ENCODE results near the gene TNXB.

Gene TNXB, protein sequence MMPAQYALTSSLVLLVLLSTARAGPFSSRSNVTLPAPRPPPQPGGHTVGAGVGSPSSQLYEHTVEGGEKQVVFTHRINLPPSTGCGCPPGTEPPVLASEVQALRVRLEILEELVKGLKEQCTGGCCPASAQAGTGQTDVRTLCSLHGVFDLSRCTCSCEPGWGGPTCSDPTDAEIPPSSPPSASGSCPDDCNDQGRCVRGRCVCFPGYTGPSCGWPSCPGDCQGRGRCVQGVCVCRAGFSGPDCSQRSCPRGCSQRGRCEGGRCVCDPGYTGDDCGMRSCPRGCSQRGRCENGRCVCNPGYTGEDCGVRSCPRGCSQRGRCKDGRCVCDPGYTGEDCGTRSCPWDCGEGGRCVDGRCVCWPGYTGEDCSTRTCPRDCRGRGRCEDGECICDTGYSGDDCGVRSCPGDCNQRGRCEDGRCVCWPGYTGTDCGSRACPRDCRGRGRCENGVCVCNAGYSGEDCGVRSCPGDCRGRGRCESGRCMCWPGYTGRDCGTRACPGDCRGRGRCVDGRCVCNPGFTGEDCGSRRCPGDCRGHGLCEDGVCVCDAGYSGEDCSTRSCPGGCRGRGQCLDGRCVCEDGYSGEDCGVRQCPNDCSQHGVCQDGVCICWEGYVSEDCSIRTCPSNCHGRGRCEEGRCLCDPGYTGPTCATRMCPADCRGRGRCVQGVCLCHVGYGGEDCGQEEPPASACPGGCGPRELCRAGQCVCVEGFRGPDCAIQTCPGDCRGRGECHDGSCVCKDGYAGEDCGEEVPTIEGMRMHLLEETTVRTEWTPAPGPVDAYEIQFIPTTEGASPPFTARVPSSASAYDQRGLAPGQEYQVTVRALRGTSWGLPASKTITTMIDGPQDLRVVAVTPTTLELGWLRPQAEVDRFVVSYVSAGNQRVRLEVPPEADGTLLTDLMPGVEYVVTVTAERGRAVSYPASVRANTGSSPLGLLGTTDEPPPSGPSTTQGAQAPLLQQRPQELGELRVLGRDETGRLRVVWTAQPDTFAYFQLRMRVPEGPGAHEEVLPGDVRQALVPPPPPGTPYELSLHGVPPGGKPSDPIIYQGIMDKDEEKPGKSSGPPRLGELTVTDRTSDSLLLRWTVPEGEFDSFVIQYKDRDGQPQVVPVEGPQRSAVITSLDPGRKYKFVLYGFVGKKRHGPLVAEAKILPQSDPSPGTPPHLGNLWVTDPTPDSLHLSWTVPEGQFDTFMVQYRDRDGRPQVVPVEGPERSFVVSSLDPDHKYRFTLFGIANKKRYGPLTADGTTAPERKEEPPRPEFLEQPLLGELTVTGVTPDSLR (N-terminal part only)

DNA sequence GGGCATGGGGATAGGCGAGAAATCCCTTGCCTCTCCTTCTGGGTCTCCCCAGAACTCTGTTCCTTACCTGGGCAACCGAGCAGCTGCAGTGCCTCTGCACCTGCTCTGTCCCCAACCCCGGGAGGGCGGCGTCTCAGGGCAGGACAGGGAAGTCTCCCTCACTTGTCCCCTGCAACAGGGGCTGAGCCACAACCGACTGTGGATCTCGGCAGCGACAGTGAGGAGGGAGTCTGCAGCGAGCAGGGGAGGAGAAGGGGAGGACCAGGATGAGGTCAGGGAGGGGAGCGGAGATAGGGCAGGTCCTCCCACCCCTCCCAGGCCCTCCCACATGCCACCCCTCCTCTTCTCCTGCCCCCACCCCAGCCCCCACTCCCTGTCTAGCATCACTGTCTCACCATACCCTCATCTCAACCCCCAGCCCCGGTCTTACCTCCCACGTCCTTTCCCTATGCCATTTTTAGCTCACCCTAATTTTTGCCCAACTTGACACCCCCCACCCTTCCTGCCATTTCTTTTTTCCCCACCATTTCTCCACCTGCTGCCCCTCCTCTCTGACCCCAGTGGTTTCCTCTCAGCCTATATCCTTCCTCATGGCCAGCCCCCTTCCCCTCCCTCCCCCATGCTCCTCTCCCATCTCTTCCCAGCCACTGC lies at the start of gene TNXB:
TNXB (minus strand) TSS at position 225 of the 651 bp plus-strand sequence. CDS start 11,140 bp downstream, outside the sequence.
- DNase-seq, result no peak

GRCh38 chr6:32158052-32158451 lies 48.9 kb upstream of the TNXB start:
- DNase-seq, result no peak

GRCh38 chr6:32156891-32157290 lies 47.8 kb upstream of the TNXB start:
- DNase-seq, result no peak

DNA sequence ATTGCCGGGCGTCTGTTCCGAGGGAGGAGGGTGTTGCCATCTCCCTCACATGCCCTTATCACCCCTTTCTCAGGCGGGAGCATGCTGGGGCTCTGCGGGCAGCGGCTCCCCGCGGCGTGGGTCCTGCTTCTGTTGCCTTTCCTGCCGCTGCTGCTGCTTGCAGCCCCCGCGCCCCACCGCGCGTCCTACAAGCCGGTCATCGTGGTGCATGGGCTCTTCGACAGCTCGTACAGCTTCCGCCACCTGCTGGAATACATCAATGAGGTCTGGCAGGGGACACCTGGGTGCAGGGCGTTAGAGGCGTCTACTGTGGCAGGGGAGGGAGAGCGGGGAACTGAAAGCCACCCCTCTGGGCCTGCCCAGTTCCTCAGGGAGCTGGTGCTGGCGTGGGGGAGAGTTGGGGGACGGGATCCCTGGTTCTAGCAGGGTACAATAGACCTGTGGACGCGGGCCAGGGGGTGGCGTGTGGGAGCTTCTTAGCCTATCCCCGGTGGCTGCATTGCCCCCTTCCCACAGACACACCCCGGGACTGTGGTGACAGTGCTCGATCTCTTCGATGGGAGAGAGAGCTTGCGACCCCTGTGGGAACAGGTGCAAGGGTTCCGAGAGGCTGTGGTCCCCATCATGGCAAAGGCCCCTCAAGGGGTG lies 45.5 kb upstream of the TNXB start:
- DNase-seq, result peak; percentile 29

DNA sequence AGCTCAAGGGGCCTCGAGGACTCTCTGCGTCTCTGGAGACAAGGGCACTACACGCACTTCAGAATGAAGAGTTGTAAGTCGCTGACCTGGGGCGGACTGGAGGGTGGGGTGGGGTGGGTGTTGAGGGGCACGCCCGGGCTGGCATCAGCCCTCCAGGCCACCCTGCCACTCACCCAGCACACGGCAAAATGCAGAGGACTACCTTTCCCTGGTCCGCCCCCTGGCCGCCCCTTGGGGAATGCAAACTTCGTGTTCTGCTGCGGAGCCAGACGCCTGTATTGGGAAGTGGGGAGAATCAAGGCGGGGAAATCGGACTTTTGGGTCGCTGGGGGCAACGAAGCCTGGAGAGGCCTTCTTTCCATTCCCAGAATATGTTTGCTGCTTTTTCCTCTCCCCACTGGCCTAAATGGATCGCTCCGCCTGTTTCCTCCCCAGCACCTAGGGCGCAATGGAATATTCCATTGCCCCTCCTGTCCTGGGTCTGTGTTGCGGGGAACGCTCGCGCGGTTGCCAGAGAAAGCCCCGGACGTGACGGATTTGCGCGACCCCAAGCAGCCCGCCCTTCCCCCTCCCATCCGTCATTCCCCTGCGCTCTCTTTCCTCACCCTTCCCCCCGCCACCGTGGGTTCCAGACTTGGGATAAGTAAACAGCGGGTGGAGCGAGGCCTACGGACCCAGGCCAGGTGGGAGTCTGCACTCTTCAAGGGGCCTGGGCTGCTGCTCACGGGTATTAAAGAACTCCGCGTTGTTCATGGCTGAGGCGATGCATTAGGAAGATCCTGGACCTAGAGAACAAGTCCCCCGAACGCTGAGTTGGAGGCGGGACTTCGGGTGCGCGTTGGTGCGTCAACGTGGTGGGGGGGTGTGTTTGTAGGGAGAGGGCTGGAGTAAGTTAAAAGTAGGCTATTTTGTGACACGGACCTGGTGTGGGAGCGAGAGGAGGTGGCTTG lies 44.7 kb upstream of the TNXB start, which contains the start of gene PPT2:
PPT2 (plus strand) TSS at position 578 of the 950 bp plus-strand sequence. CDS start 454 bp downstream, outside the sequence.
- peak; percentile 38 for DNase-seq

DNA sequence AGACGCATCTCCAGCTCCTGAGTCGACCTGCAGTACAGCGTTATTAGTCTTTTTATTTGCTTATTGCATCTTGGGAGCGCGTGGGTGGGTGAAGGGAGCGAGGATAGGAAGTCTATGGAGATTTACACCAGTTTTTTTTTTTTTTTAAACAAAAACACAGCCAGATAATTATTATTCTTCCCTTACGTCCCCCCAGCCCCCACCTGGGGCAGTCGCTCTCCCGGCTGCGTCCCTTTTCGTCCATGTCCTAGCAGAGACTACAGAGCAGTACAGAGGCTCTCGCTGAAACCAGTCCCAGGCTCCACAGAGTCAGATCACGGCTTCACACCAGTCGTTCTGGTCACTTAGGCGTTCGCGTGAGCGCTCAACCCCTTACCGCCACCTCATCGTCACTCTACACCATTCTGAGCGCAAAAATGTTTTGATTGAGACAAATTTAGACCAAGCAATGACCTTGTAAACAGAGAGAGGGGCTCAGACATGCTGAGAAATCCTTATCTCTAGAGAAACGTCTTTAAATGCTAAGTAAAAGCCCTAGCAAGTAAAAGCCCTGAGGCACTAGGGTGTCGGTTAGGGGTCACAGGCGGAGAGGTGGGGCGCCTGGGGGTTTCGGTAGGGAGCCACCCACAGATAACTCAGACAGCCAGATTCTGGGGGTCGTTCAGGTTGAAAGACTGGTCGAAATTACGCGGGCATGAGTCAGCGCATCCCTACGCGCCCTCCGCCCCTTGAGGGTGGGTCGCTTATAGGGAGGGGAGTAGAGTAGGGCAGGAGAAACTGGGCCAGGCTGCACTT lies 43.8 kb upstream of the TNXB start:
- DNase-seq, result no peak

- no peak for DNase-seq
Observed at GRCh38 chr6:32151863-32152768, 43.0 kb upstream of the TNXB start, which contains the start of gene PRRT1. PRRT1 (minus strand) TSS chr6:32151939; CDS start chr6:32151827, 112 bp downstream.

DNA sequence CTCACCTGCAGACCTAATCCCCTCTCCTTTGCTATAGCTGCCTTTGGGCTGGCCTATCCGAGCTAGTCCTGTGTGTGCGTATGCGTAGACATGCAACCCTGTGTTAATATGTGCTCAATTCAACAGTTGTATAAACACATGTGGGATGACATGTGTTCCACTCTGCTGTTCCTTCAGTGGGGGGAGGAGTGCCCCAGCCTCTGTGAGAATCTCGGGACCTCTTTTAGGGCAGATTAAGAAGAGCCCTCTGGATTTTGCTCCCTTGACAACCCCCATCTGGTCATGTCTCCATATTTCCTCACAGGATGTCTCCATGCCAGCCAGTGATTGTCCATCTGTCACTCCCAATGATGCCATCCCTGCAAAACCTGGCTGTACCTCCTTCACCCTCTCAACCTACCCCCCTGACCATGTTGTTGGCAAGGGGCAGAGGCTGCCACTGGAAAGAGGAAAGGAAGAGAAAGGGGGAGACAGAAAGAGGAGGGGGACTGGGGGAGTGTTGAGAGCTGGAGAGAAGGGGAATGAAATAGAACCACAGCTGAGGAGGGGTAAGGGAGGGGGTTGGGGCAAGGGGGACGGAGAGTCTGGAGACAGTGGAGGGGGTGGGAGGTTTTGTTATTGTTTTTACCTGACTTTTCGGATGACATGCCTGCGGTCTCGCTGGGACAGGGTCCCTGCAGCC lies 42.2 kb upstream of the TNXB start:
- DNase-seq, result no peak

DNA sequence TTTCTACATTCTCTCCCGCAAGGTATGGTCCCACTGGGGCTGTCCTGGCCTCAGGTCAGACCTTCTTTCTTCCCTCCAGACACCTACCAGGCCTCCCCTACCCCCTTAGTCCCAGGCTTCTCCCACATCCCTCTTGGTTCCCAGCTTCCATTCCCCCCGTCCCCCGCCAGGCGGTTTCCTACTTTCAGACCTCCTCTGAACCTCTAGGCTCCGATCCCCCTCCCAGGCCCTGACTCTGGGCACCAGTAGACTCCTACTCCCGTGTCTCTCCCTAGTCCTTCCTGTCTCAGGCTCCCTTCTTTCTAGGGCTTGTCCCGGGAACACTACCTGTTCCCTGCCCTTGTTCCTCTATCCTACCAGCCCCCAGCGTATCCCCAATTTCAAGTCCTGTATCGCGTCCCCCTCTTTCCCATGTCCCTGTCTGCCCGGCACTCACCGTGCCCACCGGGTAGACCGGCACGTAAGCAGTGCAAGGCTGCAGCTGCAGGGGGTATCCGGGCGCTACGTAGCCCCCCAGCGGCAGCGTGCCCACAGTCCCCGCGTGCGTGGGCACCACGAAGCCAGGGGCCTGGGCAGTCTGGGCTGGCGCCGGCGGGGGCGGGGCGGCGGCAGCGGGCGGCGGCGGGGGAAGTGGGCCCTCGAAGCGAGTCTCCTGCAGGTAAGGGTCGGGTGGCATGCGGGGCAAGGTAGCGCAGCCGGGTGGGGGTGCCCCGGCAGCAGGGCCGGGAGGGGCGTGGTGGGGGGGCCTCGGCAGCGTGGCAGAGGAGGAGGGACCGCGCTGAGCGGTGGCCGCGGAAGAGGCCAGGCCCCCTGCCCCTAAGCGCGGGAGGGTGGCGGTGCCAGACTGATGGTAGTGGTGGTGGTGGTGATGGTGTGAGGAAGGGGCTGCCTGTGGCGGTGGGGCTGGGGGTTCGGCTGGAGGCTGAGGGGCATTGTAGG lies 41.1 kb upstream of the TNXB start:
- DNase-seq, result no peak

- no peak for DNase-seq
Observed at GRCh38 chr6:32149092-32149755, 40.1 kb upstream of the TNXB start.

- no peak for DNase-seq
Observed at GRCh38 chr6:32148289-32149091, 39.4 kb upstream of the TNXB start.

DNA sequence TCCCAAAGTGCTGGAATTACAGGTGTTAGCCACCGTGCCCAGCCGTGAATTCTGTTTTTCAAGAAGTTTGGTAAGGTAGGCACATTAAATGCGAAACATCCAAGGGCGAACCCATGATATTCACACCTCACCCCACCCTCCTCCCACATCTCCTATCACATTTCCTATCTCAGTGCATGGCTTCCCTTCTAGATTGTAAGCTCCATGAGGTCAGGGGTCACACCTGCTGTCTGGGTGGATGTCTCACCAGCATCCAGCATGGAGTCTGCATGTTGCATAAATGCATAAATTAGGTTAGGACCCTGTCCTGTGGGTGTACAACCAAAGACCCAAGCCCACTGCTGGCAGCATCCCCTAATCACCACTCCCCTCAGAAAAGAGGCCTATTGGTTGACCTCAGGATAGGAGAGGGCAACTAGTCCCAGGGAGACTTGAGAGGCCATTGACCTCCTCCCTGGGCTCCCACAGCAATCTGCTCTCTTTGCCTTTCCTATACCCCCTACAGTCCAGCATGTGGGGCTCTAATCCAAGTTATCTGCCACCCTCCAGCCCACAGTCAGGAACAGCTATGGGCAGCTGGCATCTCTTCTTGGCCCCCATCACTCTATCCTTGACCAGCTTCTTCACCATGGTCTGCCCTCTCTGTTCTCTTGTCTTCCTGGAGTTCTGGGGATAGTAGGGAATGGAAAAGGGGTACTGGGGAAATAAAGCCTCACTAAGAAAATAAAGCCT lies 38.4 kb upstream of the TNXB start:
- DNase-seq, result no peak

DNA sequence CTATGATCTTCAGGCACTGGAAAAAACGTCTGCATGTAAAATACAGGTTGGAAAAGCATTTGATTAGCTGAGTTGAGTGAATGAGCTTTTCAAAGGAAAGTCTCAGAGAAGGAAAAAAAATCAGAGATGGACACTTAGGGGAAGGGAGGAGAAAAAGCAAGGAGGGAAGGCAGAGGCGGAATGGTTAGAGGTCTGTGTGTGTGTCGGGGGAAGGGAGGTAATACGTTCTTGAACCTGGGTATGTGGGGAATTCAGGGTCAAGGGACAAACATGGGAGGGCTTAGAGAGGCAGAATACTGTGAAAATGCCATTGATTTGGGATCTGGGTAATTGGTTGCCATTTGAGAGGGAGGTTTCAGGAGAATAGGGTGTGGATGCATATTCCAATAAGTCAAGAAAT lies 37.5 kb upstream of the TNXB start:
- no peak for DNase-seq

GRCh38 chr6:32146287-32146686 lies 37.1 kb upstream of the TNXB start:
- DNase-seq, result no peak
